MM.1S (cell line): ENCODE measurements around the gene IFI44.

Experiments used
- DNase-seq: peaks from one replicate; pipeline ENCODE4 v3.0.0-alpha.2; 2015
- H2AFZ ChIP-seq: fragments of 300-600 bp; sonication (generic); 2 replicates; pipeline ENCODE4 v1.6.0; 2016; ENCODE audit warnings: antibody characterized with exemption, low read length
- H3F3A ChIP-seq: fragments of 300-600 bp; sonication (generic); 2 replicates; pipeline ENCODE4 v1.6.1; 2016; ENCODE audit warnings: mild to moderate bottlenecking, antibody characterized with exemption, low read length, moderate library complexity, mixed read lengths; ENCODE audit not compliant: insufficient read depth
- H3K27ac ChIP-seq: fragments of 300-600 bp; sonication (generic); 2 replicates; pipeline ENCODE4 v1.5.1; 2016; ENCODE audit warnings: mild to moderate bottlenecking, low read length
- H3K27me3 ChIP-seq: fragments of 300-600 bp; sonication (generic); replicated peaks from 2 replicates; pipeline ENCODE4 v1.6.0; 2016; ENCODE audit warnings: low read length; ENCODE audit not compliant: insufficient read depth
- H3K36me3 ChIP-seq: fragments of 300-600 bp; sonication (generic); replicated peaks from 2 replicates; pipeline ENCODE4 v1.6.1; 2016; ENCODE audit warnings: mild to moderate bottlenecking, low read length, mixed read lengths; ENCODE audit not compliant: insufficient read depth
- H3K4me1 ChIP-seq: fragments of 300-600 bp; sonication (generic); 2 replicates; pipeline ENCODE4 v1.6.1; 2016; ENCODE audit warnings: low read length, mixed read lengths
- H3K4me2 ChIP-seq: fragments of 300-600 bp; sonication (generic); 2 replicates; pipeline ENCODE4 v1.6.0; 2016; ENCODE audit warnings: low read depth, low read length
- H3K4me3 ChIP-seq: fragments of 300-600 bp; sonication (generic); 2 replicates; pipeline ENCODE4 v1.5.1; 2016; ENCODE audit warnings: low read length, mixed read lengths
- H3K79me2 ChIP-seq: fragments of 300-600 bp; sonication (generic); 2 replicates; pipeline ENCODE4 v1.6.1; 2016; ENCODE audit warnings: mixed run types, low read length, mixed read lengths
- H3K9ac ChIP-seq: fragments of 300-600 bp; sonication (generic); 2 replicates; pipeline ENCODE4 v1.6.1; 2016; ENCODE audit warnings: low read length, mixed read lengths
- H3K9me2 ChIP-seq: fragments of 300-600 bp; sonication (generic); replicated peaks from 2 replicates; pipeline ENCODE4 v1.6.1; 2016; ENCODE audit warnings: mild to moderate bottlenecking, low read length, mixed read lengths; ENCODE audit not compliant: insufficient read depth
- H3K9me3 ChIP-seq: fragments of 300-600 bp; sonication (generic); replicated peaks from 2 replicates; pipeline ENCODE4 v1.6.1; 2016; ENCODE audit warnings: mild to moderate bottlenecking, low read length, mixed read lengths; ENCODE audit not compliant: insufficient read depth
- H4K20me1 ChIP-seq: fragments of 300-600 bp; sonication (generic); 2 replicates; pipeline ENCODE4 v1.6.1; 2016; ENCODE audit warnings: mild to moderate bottlenecking, low read length, moderate library complexity, mixed read lengths; ENCODE audit not compliant: insufficient read depth
- CTCF ChIP-seq: fragments of 300-600 bp; sonication (generic); IDR thresholded peaks from 2 replicates; pipeline ENCODE4 v1.5.1; 2016; ENCODE audit warnings: antibody characterized with exemption, low read length, mixed read lengths
- EZH2 ChIP-seq: fragments of 300-600 bp; sonication (generic); optimal IDR thresholded peaks from 2 replicates; pipeline ENCODE3; 2017; ENCODE audit warnings: low read depth, mild to moderate bottlenecking, antibody characterized with exemption, low read length, mixed read lengths
- EZH2phosphoT487 ChIP-seq: fragments of 300-600 bp; sonication (generic); IDR thresholded peaks from 2 replicates; pipeline ENCODE4 v1.6.1; 2018; ENCODE audit warnings: antibody characterized with exemption, low read length

IFI44 gene

GRCh38 chr1:78683079-78683478, 33.4 kb downstream of the IFI44 start:
- Histone ChIP-seq H3K9me2 (no peaks in the 10 kb centered on the region), H3K4me2 (no peak overlapping the region), H3K9me3 (no peaks in the 10 kb centered on the region), H3K36me3 (no peaks in the 10 kb centered on the region), H3F3A (no peaks in the 10 kb centered on the region), H3K9ac (no peak overlapping the region), H3K4me1 (peaks cover 6% of the 10 kb centered on the region; the same call in 1 of the 2 replicates), H3K27me3 (no peaks in the 10 kb centered on the region), H2AFZ (no peak overlapping the region), H4K20me1 (no peaks in the 10 kb centered on the region), H3K79me2 (no peaks in the 10 kb centered on the region), H3K27ac (no peak overlapping the region), H3K4me3 (no peak overlapping the region)
- no peak for TF ChIP-seq CTCF
- TF ChIP-seq EZH2, result no peak
- TF ChIP-seq EZH2phosphoT487, result no peak
- DNase-seq, result no peak

- DNase-seq, result no peak
- no peaks in the 10 kb centered on the region for H3K9me2 ChIP-seq
- H3F3A ChIP-seq, result no peaks in the 10 kb centered on the region
- no peaks in the 10 kb centered on the region for H3K36me3 ChIP-seq
- H3K79me2 ChIP-seq, result no peaks in the 10 kb centered on the region
- no peak overlapping the region for H3K9ac ChIP-seq
- no peaks in the 10 kb centered on the region for H3K9me3 ChIP-seq
- H3K4me2 ChIP-seq, result no peak overlapping the region
- H2AFZ ChIP-seq, result no peak overlapping the region
- no peaks in the 10 kb centered on the region for H3K4me1 ChIP-seq
- no peak for TF ChIP-seq EZH2phosphoT487
- H3K4me3 ChIP-seq, result no peak overlapping the region
- H3K27ac ChIP-seq, result no peak overlapping the region
- no peaks in the 10 kb centered on the region for H4K20me1 ChIP-seq
- no peaks in the 10 kb centered on the region for H3K27me3 ChIP-seq
Observed at GRCh38 chr1:78687315-78687714, 37.7 kb downstream of the IFI44 start.

- Histone ChIP-seq H2AFZ (no peak overlapping the region), H3K4me3 (no peak overlapping the region), H3K4me1 (no peaks in the 10 kb centered on the region), H3F3A (no peaks in the 10 kb centered on the region), H3K27ac (no peak overlapping the region), H3K79me2 (no peaks in the 10 kb centered on the region), H3K4me2 (no peak overlapping the region), H3K27me3 (no peaks in the 10 kb centered on the region), H3K36me3 (no peaks in the 10 kb centered on the region), H3K9me3 (no peaks in the 10 kb centered on the region), H4K20me1 (no peaks in the 10 kb centered on the region), H3K9ac (no peak overlapping the region), H3K9me2 (no peaks in the 10 kb centered on the region)
- TF ChIP-seq EZH2phosphoT487, result no peak
- no peak for TF ChIP-seq EZH2
- no peak for TF ChIP-seq CTCF
- DNase-seq, result no peak
Observed at GRCh38 chr1:78687914-78688313, 38.3 kb downstream of the IFI44 start.

- no peaks in the 10 kb centered on the region for H3F3A ChIP-seq
- no peaks in the 10 kb centered on the region for H3K9me2 ChIP-seq
- H3K4me2 ChIP-seq, result no peak overlapping the region
- no peak for TF ChIP-seq EZH2phosphoT487
- no peaks in the 10 kb centered on the region for H4K20me1 ChIP-seq
- H3K9ac ChIP-seq, result no peak overlapping the region
- no peak overlapping the region for H3K27ac ChIP-seq
- H3K36me3 ChIP-seq, result no peaks in the 10 kb centered on the region
- no peak overlapping the region for H2AFZ ChIP-seq
- no peaks in the 10 kb centered on the region for H3K27me3 ChIP-seq
- H3K4me3 ChIP-seq, result no peak overlapping the region
- no peak for DNase-seq
- no peaks in the 10 kb centered on the region for H3K79me2 ChIP-seq
- H3K4me1 ChIP-seq, result no peaks in the 10 kb centered on the region
- H3K9me3 ChIP-seq, result no peaks in the 10 kb centered on the region
Observed at GRCh38 chr1:78688697-78689096, 39.1 kb downstream of the IFI44 start.
